Upper lobe of left lung (tissue), 6 donors: Measurements from ENCODE around the gene DPF3. TPM values are rescaled to one million over a fixed set of nuclear protein-coding genes. Genes with fewer than 3 reads are reported as not detected.

Experiments
- ATAC-seq, 2 donors: fragments of 200-7000 bp; cut with Tn5 transposase; one replicate each; pipeline ENCODE4 v1.9.1; 2022; ENCODE audit warnings: mild to moderate bottlenecking in 2 of 2, moderate library complexity in 2 of 2; ENCODE audit not compliant: low FRiP score in 2 of 2
- DNase-seq, 2 donors: peaks; one replicate each; pipeline ENCODE4 v3.0.0-alpha.2; 2019 to 2020
- H3K27ac ChIP-seq, 4 donors: fragments of 200-600 bp; sonication (generic); one replicate each; pipeline ENCODE4 v1.5.1; 2016 to 2019
- H3K27me3 ChIP-seq, 4 donors: fragments of 200-600 bp; sonication (generic); one replicate each; pipeline ENCODE4 v1.5.1; 2017 to 2019
- H3K36me3 ChIP-seq, 4 donors: fragments of 200-600 bp; sonication (generic); one replicate each; pipeline ENCODE4 v1.5.1; 2016 to 2019
- H3K4me1 ChIP-seq, 4 donors: fragments of 200-600 bp; sonication (generic); one replicate each; pipeline ENCODE4 v1.5.1; 2018 to 2019
- H3K4me3 ChIP-seq, 4 donors: fragments of 200-600 bp; sonication (generic); one replicate each; pipeline ENCODE4 v1.5.1; 2017 to 2019; ENCODE audit warnings: mild to moderate bottlenecking in 2 of 4, moderate library complexity in 1 of 4
- H3K9me3 ChIP-seq, 4 donors: fragments of 200-600 bp; sonication (generic); one replicate each; pipeline ENCODE4 v1.5.1; 2018 to 2019
- EP300 ChIP-seq, 4 donors: sonication (generic); formaldehyde crosslinking; IDR thresholded peaks; one replicate each; pipeline ENCODE4 v1.5.1; 2017; ENCODE audit warnings: antibody characterized with exemption in 4 of 4, control low read depth in 2 of 4
- POLR2A ChIP-seq, 4 donors: fragments of 450-650 bp; IDR thresholded peaks; one replicate each; pipeline ENCODE4 v1.5.1; 2016 to 2017; ENCODE audit warnings: antibody characterized with exemption in 4 of 4, mild to moderate bottlenecking in 2 of 4
- POLR2AphosphoS5 ChIP-seq, 2 donors: sonication (generic); formaldehyde crosslinking; IDR thresholded peaks; one replicate each; pipeline ENCODE4 v1.5.1; 2017; ENCODE audit warnings: antibody characterized with exemption in 2 of 2
- WGBS, 2 donors: methylation state at CpG; one replicate each; pipeline ENCODE4 v1.1.5; 2017 to 2018; 5-methylcytosine and 5-hydroxymethylcytosine counted together
- total RNA-seq, 6 donors: library from RNA; depleted of rRNA in 4 of 6; stranded (reverse); fragments of >200 nt in 4 of 6; gene quantifications; one replicate each; pipeline versions ENCODE4 v1.1.0 to v1.2.1, GENCODE V29; 2016 to 2021
- TF ChIP-seq, protein P1 (sequence below), 6 experiments: fragments of 450-650 bp in 4 of 6; fragments of 200-600 bp in 2 of 6; sonication (generic) in 2 of 6; IDR thresholded peaks; one replicate each; pipeline ENCODE4 v1.5.1; 2016 to 2019; ENCODE audit warnings: antibody characterized with exemption in 6 of 6
- donor health status: DM: no; HTN: no; CAD: no; lungs with moderate emphysema.
- donor health status: DM: no; HTN: yes; CAD: no; lungs with severe emphysema.

Gene DPF3
- total RNA-seq, 6 donors from 2014 or later = 0.30 to 1.3 (median 1.0) TPM

DNA sequence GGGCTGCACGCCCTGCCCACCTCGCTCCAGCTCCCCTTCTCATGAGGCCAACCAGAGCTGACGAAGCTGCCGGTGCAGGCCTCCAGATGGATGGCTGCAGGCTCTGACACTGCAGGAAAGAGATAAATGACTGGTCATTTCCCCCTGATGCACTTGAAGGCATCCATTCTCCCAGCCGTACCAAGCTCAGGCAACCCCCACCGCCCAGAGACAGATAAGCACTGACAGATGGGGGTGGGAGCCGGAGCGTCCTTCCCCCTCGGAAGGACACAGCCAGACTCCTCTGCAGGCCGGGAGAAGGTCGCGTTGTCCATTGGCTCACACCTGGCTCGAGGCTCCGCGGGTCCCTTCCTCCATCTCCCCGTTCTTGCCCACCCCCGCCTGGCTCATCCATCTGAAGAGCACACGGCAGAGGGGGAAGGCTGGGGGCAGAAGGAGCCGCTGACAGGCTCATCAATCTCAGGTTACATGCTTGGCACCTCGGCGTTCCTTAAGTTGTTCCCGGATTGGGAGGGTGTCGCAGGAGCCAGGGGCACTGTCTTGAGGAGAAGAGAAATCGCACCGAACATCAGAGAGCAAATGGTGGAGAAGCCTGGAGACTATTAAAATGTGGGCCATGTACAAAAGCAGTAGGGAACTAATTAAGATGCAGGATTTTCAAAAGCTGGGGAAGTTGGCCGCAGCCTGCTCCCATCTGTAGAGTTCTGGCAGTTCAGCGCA is 151.6 kb downstream of the DPF3 start:
- Histone ChIP-seq H3K9me3 (no peaks in the 10 kb centered on the region), H3K27ac (no peak overlapping the region), H3K36me3 (no peaks in the 10 kb centered on the region), H3K27me3 (no peaks in the 10 kb centered on the region), H3K4me3 (no peak overlapping the region), H3K4me1 (no peaks in the 10 kb centered on the region)
- TF ChIP-seq, protein P1, sequence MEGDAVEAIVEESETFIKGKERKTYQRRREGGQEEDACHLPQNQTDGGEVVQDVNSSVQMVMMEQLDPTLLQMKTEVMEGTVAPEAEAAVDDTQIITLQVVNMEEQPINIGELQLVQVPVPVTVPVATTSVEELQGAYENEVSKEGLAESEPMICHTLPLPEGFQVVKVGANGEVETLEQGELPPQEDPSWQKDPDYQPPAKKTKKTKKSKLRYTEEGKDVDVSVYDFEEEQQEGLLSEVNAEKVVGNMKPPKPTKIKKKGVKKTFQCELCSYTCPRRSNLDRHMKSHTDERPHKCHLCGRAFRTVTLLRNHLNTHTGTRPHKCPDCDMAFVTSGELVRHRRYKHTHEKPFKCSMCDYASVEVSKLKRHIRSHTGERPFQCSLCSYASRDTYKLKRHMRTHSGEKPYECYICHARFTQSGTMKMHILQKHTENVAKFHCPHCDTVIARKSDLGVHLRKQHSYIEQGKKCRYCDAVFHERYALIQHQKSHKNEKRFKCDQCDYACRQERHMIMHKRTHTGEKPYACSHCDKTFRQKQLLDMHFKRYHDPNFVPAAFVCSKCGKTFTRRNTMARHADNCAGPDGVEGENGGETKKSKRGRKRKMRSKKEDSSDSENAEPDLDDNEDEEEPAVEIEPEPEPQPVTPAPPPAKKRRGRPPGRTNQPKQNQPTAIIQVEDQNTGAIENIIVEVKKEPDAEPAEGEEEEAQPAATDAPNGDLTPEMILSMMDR (IDR thresholded peaks at IDR 0.05) = no peak
- TF ChIP-seq EP300 (IDR thresholded peaks at IDR 0.05) (no peak), POLR2AphosphoS5 (IDR thresholded peaks at IDR 0.05) (no peak), POLR2A (IDR thresholded peaks at IDR 0.05) (no peak)
- no peak for ATAC-seq
- 62 to 67% methylated on average over 22 to 27 of the region's 27 CpGs for WGBS, 2 donors
- no peak for DNase-seq

DNA sequence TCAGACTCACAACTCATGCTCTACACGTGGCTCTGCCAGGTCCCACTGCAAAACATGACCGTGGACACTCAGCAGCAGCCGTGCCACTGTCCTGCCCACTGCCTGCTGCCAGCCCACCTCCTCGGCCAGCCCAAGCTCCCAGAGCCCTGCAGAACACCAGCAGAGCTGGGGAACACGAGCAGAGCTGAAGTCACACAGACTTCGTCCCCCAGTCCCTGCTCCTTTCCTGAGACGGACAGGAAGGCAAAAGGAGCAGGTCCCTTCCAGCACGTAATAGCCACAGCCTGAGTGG is 152.1 kb downstream of the DPF3 start:
- DNase-seq (peak in 1 of 2 donors; percentile 63), ATAC-seq (no peak)
- TF ChIP-seq POLR2A (IDR thresholded peaks at IDR 0.05) (no peak), EP300 (IDR thresholded peaks at IDR 0.05) (no peak), POLR2AphosphoS5 (IDR thresholded peaks at IDR 0.05) (no peak)
- TF ChIP-seq, protein P1 (IDR thresholded peaks at IDR 0.05) = no peak
- Histone ChIP-seq H3K27me3 (no peaks in the 10 kb centered on the region), H3K36me3 (no peaks in the 10 kb centered on the region), H3K27ac (no peak overlapping the region), H3K4me1 (no peaks in the 10 kb centered on the region), H3K4me3 (no peak overlapping the region), H3K9me3 (no peaks in the 10 kb centered on the region)
- 78 to 80% methylated on average over 1 to 8 of the region's 8 CpGs for WGBS, 2 donors

DNA sequence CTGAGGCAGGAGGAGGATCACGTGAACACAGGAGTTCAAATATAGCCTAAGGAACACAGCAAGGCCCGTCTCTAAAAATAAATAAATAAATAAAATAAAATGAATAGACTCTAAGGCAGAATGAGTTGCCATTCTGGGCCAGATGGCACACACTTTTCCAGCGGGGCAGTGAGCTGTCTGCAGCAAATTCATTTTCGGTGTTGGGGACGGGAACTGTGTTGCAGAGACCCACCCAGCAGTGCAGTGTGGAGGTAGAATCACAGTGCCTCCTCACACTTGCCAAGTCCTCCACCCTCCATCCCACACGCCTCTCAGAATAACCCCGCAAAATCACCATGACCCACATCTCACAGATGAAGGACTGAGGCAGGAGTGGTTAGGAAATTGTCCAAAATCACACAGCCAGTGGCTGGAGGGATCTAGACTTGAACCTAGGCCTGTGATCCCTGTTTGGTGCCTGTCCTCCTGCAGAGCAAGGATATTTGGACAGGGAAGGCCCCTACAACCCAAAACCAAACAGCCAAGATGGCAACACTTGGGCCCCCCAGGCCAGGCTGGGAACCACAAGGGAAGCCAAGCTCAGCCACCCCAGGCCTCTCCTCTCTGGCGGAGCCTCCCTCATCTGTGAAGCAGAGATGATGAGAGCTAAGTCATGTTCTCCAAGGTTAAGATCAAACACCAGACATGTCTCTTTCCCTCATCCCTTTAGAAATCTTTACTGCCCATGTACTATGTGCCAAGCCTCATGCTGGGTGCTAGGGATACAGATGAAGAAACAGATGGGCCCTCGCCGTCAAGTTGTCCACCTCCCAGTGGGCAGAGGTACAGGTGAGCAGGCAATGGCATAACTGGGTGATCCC is 152.7 kb downstream of the DPF3 start:
- ATAC-seq (no peak), DNase-seq (no peak)
- TF ChIP-seq POLR2AphosphoS5 (IDR thresholded peaks at IDR 0.05) = no peak
- no peak for TF ChIP-seq POLR2A (IDR thresholded peaks at IDR 0.05)
- TF ChIP-seq EP300 (IDR thresholded peaks at IDR 0.05) = no peak
- TF ChIP-seq, protein P1 (IDR thresholded peaks at IDR 0.05) = no peak
- 94 to 97% methylated on average over 10 of the region's 10 CpGs for WGBS, 2 donors
- no peak overlapping the region for H3K4me3 ChIP-seq
- no peaks in the 10 kb centered on the region for H3K27me3 ChIP-seq
- no peak overlapping the region for H3K27ac ChIP-seq
- H3K4me1 ChIP-seq = no peaks in the 10 kb centered on the region
- no peaks in the 10 kb centered on the region for H3K9me3 ChIP-seq
- H3K36me3 ChIP-seq = no peaks in the 10 kb centered on the region

GRCh38 chr14:72740504-72740961 is 153.4 kb downstream of the DPF3 start:
- H3K27me3 ChIP-seq = no peaks in the 10 kb centered on the region
- H3K36me3 ChIP-seq = no peaks in the 10 kb centered on the region
- no peak overlapping the region for H3K4me3 ChIP-seq
- no peak overlapping the region for H3K27ac ChIP-seq
- DNase-seq (no peak), ATAC-seq (no peak)
- WGBS, 2 donors = 86 to 91% methylated on average over 3 to 4 of the region's 4 CpGs
- H3K4me1 ChIP-seq = no peaks in the 10 kb centered on the region
- H3K9me3 ChIP-seq = no peaks in the 10 kb centered on the region
- TF ChIP-seq EP300 (IDR thresholded peaks at IDR 0.05) (no peak), POLR2AphosphoS5 (IDR thresholded peaks at IDR 0.05) (no peak), POLR2A (IDR thresholded peaks at IDR 0.05) (no peak)
- TF ChIP-seq, protein P1 (IDR thresholded peaks at IDR 0.05) = no peak
